Stimulated activated memory B cell treated with anti-CD40 and anti-IgM and Interleukin-4, amounts not matched to agents 10 μg/mL and 1 μg/mL and 100 μg/mL, for 72 hours (primary cell): ENCODE data around the gene HOXC11.

ENCODE experiments used
- ATAC-seq: fragments of 150-1000 bp; cut with Tn5 transposase; 2 replicates; pipeline ENCODE4 v1.10.0; 2021
- H3K27ac Mint-ChIP-seq: one replicate; pipeline ENCODE4 v1.8.0; 2022; ENCODE audit warnings: mild to moderate bottlenecking, mixed read lengths
- H3K27me3 Mint-ChIP-seq: one replicate; pipeline ENCODE4 v1.8.0; 2022; ENCODE audit warnings: mixed read lengths
- H3K36me3 Mint-ChIP-seq: one replicate; pipeline ENCODE4 v1.8.0; 2022; ENCODE audit warnings: mixed read lengths
- H3K4me1 Mint-ChIP-seq: one replicate; pipeline ENCODE4 v1.8.0; 2022; ENCODE audit warnings: mixed read lengths
- H3K4me3 Mint-ChIP-seq: one replicate; pipeline ENCODE4 v1.8.0; 2022; ENCODE audit warnings: mild to moderate bottlenecking, moderate library complexity, mixed read lengths
- H3K9me3 Mint-ChIP-seq: one replicate; pipeline ENCODE4 v1.8.0; 2022; ENCODE audit warnings: mixed read lengths

The HOXC11 gene

DNA sequence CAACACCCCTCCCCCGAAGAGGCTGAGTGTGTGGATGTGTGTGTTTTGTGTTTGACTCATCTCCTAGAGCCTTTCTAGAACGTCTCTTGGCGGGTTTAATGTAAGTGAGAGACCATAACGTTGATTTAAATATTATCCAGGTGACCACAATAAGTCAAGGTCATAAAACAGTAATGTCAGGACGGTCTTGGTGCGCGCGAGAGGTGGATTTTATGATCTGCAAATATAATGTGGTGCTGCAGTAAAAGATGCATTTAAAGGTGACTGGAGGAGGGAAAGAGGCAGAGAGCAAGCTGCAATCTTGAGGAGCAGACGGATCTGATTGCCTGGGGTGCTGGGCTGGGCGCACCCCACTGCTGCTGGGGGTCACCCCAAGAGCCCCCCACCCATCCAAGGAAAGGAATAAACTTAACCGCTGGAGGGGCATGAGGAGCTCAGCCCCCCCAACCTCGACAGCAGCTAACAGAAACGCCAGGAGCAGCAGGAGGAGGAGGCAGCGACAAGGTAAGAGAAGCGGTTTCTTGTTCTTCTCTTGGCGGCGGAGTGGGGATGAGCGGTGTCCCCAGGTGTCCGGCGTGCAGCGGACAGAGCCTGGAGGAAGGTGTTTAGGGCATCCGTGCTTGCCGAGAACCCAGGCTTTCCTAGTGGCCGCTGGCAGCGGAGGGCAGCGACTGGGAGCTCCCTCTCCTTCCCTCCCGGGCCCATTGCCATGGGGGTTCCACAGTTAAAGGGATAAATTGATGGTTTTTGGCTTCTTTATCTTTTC, 17.6 kb downstream of the HOXC11 start:
- Mint-ChIP-seq H3K4me1 (peaks cover 50% of the 10 kb centered on the region), H3K27ac (no peak overlapping the region), H3K27me3 (peaks cover 100% of the 10 kb centered on the region), H3K4me3 (no peak overlapping the region), H3K36me3 (no peaks in the 10 kb centered on the region), H3K9me3 (no peaks in the 10 kb centered on the region)
- no peak for ATAC-seq

- Mint-ChIP-seq H3K9me3 (no peaks in the 10 kb centered on the region), H3K4me3 (no peak overlapping the region), H3K27me3 (peaks cover 100% of the 10 kb centered on the region), H3K4me1 (peaks cover 52% of the 10 kb centered on the region), H3K27ac (no peak overlapping the region), H3K36me3 (no peaks in the 10 kb centered on the region)
- ATAC-seq, result no peak
Measured at GRCh38 chr12:53991077-53991460, 18.1 kb downstream of the HOXC11 start.

GRCh38 chr12:53992377-53992889, 19.5 kb downstream of the HOXC11 start:
- peaks cover 100% of the 10 kb centered on the region for H3K27me3 Mint-ChIP-seq
- H3K4me1 Mint-ChIP-seq, result peaks cover 58% of the 10 kb centered on the region
- no peak overlapping the region for H3K4me3 Mint-ChIP-seq
- no peak overlapping the region for H3K27ac Mint-ChIP-seq
- no peaks in the 10 kb centered on the region for H3K36me3 Mint-ChIP-seq
- ATAC-seq, result no peak
- H3K9me3 Mint-ChIP-seq, result no peaks in the 10 kb centered on the region

DNA sequence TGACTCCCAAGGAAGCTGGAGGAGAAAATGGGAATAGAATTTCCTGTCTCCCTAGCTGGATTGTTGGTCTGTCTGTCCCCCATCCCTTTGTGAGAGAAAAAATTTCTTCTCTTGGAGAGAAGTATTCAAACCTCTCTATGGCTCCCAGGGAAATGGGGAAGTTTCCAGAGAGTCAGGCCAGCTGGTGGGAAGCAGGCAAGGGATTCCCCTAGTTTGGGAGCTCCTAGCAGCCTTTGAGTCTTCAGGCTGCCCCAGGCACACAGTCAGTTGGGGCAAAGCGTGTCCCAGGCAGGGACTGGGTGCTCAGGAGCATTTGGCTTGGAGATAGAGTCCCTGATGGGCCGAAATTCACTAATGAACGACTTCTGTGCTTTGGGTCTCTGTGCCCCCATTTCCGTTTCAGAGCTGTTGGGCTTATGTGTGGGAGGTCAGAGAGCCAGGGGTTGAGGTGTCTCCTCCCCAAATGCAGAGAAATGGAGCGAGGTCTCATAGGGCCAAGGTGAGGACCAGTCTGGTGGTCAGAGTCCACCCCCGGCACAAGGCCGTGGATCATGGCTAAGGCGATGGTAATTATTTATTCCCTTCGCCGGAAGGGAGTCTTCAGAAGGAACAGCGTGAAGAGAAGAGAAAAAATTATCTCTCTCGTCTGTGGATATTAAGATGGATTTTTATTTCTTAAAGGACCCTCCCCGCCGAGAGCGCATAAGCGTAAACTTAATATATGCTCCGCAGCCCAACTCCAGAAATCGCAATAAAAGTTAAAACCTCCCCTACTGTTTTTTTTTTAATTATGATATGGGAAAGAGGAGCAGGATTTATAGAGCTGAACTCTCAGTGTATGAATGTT, 20.5 kb downstream of the HOXC11 start:
- peaks cover 100% of the 10 kb centered on the region for H3K27me3 Mint-ChIP-seq
- H3K9me3 Mint-ChIP-seq, result no peaks in the 10 kb centered on the region
- no peak for ATAC-seq
- H3K4me3 Mint-ChIP-seq, result peak overlapping the region; percentile 63
- no peak overlapping the region for H3K27ac Mint-ChIP-seq
- H3K36me3 Mint-ChIP-seq, result no peaks in the 10 kb centered on the region
- H3K4me1 Mint-ChIP-seq, result peaks cover 59% of the 10 kb centered on the region

DNA sequence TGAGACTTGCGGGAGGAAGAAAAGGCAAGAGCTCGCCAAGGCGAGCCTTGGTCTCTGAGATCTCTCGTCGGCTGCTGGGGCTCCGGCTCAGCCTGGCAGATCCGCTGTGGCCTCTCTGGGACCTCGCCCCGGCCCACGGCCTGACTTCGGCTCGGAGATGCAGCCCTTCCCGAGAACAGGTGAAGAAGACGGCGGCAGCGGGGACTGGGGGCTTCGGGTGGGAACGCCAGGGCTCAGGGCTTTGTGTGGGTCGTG, 21.0 kb downstream of the HOXC11 start:
- no peak for ATAC-seq
- no peak overlapping the region for H3K27ac Mint-ChIP-seq
- H3K27me3 Mint-ChIP-seq, result peaks cover 100% of the 10 kb centered on the region
- no peaks in the 10 kb centered on the region for H3K36me3 Mint-ChIP-seq
- peak overlapping the region; percentile 63 for H3K4me3 Mint-ChIP-seq
- peaks cover 54% of the 10 kb centered on the region for H3K4me1 Mint-ChIP-seq
- H3K9me3 Mint-ChIP-seq, result no peaks in the 10 kb centered on the region

DNA sequence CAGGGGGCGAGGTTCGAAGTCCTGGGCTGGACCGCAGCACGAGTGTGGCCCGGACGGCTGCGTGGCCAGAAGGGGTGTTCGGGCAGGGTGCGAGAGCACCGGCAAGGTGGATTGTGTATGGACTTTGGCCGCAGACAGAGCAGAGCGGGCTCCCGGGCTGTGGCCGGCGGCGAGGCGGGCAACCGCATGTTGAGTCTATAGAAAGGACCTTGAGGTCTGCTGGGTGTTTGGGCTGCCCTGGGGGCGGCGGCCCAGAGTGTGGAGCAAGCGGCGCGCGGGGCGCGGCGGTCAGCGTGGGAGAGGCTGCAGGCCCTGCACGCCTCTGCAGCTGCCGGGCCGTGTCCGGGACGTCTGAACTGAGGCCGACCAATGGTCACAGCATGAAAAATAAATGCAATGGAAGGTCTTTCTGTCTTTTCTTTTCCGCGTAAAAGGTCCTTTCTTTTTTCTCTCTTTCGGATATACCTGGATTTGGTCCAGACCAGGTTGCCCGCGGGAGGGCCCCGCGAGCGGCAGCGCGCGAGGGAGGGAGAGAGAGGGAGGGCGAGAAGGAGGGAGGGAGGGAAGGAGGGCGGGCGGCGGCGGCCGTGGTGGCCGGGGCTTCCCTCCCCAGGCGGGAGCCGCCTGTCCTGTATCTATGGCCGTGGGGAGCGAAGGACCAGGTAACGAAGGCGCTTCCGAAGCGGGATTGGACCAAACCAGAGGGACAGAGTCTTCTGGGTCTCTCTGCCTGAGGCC, 21.5 kb downstream of the HOXC11 start:
- no peak overlapping the region for H3K27ac Mint-ChIP-seq
- ATAC-seq, result no peak
- peaks cover 100% of the 10 kb centered on the region for H3K27me3 Mint-ChIP-seq
- H3K36me3 Mint-ChIP-seq, result no peaks in the 10 kb centered on the region
- H3K4me1 Mint-ChIP-seq, result peaks cover 49% of the 10 kb centered on the region
- no peaks in the 10 kb centered on the region for H3K9me3 Mint-ChIP-seq
- peak overlapping the region; percentile 63 for H3K4me3 Mint-ChIP-seq

- Mint-ChIP-seq H3K4me1 (peaks cover 43% of the 10 kb centered on the region), H3K27ac (peak overlapping the region; percentile 63), H3K4me3 (peak overlapping the region; percentile 38), H3K9me3 (no peaks in the 10 kb centered on the region), H3K36me3 (no peaks in the 10 kb centered on the region), H3K27me3 (peaks cover 99% of the 10 kb centered on the region)
- ATAC-seq, result no peak
Measured at GRCh38 chr12:53995002-53995377, 22.1 kb downstream of the HOXC11 start.

GRCh38 chr12:53995378-53996239, 22.7 kb downstream of the HOXC11 start:
- peaks cover 98% of the 10 kb centered on the region for H3K27me3 Mint-ChIP-seq
- peak overlapping the region; percentile 89 for H3K4me3 Mint-ChIP-seq
- ATAC-seq, result no peak

GRCh38 chr12:53996240-53997203, 23.6 kb downstream of the HOXC11 start:
- H3K27me3 Mint-ChIP-seq, result peaks cover 98% of the 10 kb centered on the region
- no peak for ATAC-seq
- H3K9me3 Mint-ChIP-seq, result no peaks in the 10 kb centered on the region

More at GRCh38 chr12:53995378-53996239, 22.7 kb downstream of the HOXC11 start:
- peak overlapping the region; percentile 63 for H3K27ac Mint-ChIP-seq
- peaks cover 37% of the 10 kb centered on the region for H3K4me1 Mint-ChIP-seq
- no peaks in the 10 kb centered on the region for H3K36me3 Mint-ChIP-seq
- H3K9me3 Mint-ChIP-seq, result no peaks in the 10 kb centered on the region

GRCh38 chr12:53997204-53998109, 24.5 kb downstream of the HOXC11 start:
- peaks cover 36% of the 10 kb centered on the region for H3K4me1 Mint-ChIP-seq
- no peak overlapping the region for H3K4me3 Mint-ChIP-seq
- H3K27me3 Mint-ChIP-seq, result peaks cover 98% of the 10 kb centered on the region
- H3K36me3 Mint-ChIP-seq, result no peaks in the 10 kb centered on the region
- H3K9me3 Mint-ChIP-seq, result no peaks in the 10 kb centered on the region
- no peak overlapping the region for H3K27ac Mint-ChIP-seq
- no peak for ATAC-seq

More at GRCh38 chr12:53996240-53997203, 23.6 kb downstream of the HOXC11 start:
- Mint-ChIP-seq H3K36me3 (no peaks in the 10 kb centered on the region), H3K4me3 (peak overlapping the region; percentile 89), H3K4me1 (peaks cover 36% of the 10 kb centered on the region), H3K27ac (peak overlapping the region; percentile 63)

- no peak overlapping the region for H3K27ac Mint-ChIP-seq
- no peaks in the 10 kb centered on the region for H3K36me3 Mint-ChIP-seq
- ATAC-seq, result no peak
- peaks cover 98% of the 10 kb centered on the region for H3K27me3 Mint-ChIP-seq
- H3K9me3 Mint-ChIP-seq, result no peaks in the 10 kb centered on the region
- peaks cover 36% of the 10 kb centered on the region for H3K4me1 Mint-ChIP-seq
- H3K4me3 Mint-ChIP-seq, result no peak overlapping the region
Measured at GRCh38 chr12:53998110-53998899, 25.4 kb downstream of the HOXC11 start.

DNA sequence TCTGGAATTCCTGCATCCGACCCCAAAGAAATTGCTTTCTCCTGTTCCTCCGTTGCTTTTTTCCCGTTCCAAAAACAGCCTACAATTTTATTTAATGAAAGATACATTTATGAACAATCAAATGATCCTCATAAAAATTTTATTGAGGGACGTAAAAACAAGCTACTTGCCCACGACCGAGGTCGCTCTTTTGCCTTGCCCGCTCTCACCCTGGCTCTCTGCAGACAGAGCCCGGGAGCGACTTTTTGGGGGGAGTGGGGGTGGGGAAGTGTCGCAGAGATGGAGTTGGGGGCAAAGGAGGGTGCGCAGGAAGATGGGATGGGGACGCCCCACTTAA, 25.9 kb downstream of the HOXC11 start:
- Mint-ChIP-seq H3K4me1 (peaks cover 34% of the 10 kb centered on the region), H3K27ac (no peak overlapping the region), H3K36me3 (no peaks in the 10 kb centered on the region), H3K4me3 (no peak overlapping the region), H3K27me3 (peaks cover 98% of the 10 kb centered on the region), H3K9me3 (no peaks in the 10 kb centered on the region)
- no peak for ATAC-seq
